Measurements from ENCODE around the gene PCTP.

Gene PCTP

GRCh38 chr17:55728361-55728760 lies 22.5 kb upstream of the PCTP start:
- no peak for DNase-seq

GRCh38 chr17:55728833-55729232 lies 22.0 kb upstream of the PCTP start:
- DNase-seq, result no peak

GRCh38 chr17:55729484-55729883 lies 21.4 kb upstream of the PCTP start:
- DNase-seq, result no peak

GRCh38 chr17:55730380-55730779 lies 20.5 kb upstream of the PCTP start:
- no peak for DNase-seq

- DNase-seq, result no peak
Observed at GRCh38 chr17:55730808-55731207, 20.0 kb upstream of the PCTP start.

- no peak for DNase-seq
Observed at GRCh38 chr17:55731586-55732250, 19.1 kb upstream of the PCTP start.

- no peak for DNase-seq
Observed at GRCh38 chr17:55734128-55734781, 16.6 kb upstream of the PCTP start.

DNA sequence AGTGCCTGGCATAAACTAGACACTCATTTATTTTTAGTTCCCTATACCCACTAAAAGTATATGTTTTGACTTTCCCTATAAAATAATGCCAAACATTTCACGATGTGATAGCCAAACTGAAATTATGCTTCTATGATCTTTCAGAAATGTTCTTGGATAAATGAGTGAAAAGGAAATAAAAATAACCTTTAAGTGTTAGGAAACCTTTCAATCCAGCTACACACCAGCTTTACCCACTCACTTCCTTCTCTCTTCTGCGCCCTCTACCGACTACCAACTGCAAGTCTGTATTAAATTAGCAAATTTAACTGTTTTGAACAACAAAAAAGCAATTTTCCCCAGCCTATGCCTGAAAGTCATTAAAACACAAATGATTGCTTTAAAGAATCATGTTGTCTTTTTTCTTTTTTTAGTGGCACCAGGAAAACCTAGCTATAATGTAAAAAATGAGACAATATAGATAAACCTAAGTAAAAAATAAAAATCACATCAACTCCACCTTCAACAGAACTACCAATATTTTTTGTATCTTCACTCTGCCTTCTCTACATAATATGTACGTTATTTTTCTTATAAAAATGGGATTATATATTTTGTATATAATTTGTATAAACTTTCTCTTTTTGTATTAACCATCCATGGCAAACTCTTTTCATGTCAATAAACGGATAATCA lies 15.0 kb upstream of the PCTP start:
- DNase-seq, result peak in 1 of 2 experiments; percentile 30

DNA sequence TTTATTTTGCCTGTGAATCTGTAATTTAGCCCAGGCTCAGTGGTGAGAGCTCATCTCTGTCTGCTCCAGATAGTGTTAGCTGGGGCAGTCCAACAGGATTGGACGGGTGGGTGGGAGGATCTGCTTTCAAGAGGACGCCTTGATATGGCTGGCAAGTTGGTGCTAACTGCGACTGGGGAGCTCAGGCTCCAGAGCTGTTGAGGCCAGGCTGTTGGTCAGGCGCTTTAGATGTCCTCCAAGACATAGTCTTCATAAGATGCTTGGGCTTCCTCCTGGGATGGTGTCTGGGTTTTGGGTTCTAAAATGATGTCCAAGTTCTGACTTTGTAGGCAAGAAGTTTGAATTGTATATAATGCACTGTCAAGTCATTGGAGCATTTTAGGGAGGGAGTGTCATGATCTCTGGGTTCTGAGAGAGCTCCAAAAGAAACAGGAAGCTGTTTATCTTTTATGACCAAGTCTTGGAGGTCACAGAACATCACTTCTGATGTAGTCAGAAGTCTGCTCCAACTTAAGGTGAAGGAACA lies 12.8 kb upstream of the PCTP start:
- DNase-seq, result no peak

GRCh38 chr17:55740511-55741355 lies 10.1 kb upstream of the PCTP start:
- no peak for DNase-seq

GRCh38 chr17:55741356-55741700 lies 9.5 kb upstream of the PCTP start:
- no peak for DNase-seq

- no peak for DNase-seq
Observed at GRCh38 chr17:55742272-55743102, 8.4 kb upstream of the PCTP start.

GRCh38 chr17:55743103-55743679 lies 7.7 kb upstream of the PCTP start:
- peak in 1 of 2 experiments; percentile 4 for DNase-seq

DNA sequence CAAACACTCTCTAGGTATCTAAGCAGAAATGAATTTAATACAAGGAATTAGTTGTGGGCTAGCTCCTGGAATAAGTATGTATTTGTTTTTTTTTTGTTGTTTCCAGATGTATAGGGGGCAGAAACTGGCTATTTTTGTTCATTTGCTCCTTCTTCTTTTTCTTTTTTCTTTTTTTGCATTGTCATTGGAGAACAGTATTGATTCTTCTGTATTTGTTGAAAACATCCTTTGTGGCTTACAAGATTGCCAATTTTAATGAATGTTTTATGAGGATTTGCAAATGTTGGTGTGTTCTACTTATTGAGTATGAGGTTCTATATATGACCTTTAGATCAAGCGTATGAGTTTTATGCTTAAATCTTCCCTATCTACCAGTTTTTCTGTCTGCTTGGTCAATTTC lies 5.6 kb upstream of the PCTP start:
- no peak for DNase-seq

DNA sequence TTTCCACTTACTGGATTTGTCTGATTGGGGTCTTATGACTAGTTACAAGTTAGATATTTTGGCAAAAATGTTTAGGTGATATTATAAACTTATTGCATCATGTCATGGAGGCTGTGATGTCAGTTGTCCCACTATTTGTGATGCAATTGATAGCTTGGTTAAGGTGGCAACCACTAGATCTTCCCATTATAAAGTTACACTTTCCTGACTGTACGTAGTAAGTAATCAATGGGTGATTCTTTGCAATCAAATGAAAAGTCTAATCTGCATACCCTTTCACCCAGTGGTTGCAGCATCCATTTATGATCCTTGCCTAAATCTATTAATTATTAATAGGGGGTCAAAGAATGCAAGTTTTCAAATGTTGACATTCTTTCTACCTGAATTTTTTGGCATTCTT lies 4.4 kb upstream of the PCTP start:
- DNase-seq, result no peak

DNA sequence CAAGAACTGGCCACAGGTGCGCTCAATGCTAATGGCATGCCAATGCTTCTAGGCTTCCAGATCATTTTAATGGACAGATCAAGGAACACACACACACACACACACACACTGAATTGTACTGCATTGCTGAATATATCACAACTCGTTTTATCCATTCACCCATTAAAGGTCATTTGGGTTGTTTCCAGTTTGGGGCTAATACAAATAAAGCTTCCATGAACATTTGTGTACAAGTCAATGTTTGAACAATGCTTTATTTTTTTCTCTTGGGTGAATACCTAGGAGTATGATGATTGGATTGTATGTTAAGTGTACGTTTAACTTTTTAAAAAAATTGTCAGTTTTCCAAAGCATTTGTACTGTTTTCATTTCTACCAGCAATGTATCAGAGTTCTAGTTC lies 3.6 kb upstream of the PCTP start:
- no peak for DNase-seq

DNA sequence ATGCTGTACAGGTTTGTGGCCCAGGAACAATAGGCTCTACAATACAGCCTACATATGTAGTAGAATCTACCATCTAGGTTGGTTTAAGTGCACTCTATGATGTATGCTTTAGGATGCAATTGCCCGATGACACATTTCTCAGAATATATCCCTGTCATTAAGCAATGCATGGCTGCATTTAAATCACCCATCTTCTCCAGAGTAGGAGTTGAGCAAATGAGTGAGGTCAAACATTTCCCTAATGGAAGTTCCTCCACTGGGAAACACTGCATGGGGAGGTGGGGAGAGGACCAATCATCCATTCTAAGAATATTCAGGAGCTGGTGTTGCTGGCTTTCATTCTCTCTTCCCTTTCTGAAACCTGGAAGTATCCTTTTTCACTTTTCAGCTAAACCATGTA lies 2.0 kb upstream of the PCTP start:
- DNase-seq, result no peak

DNA sequence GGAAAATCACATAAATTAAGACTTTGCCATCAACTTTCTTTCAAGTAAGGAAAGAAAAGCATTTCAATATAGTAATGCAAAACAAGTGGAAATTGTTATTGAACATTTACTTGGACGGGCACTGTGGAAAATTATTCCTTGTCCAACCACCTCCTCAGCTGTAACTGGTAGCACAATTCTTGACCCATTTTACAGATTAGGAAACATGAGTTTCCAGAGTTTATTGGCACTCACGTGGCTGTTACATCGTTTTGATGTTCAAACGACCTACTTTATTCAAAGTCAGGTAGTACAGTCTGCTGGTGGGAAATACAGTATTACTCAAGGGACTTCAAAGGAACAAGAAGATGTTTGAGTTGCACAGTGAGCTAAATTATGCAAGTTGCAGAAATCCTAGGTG lies 866 bp upstream of the PCTP start:
- no peak for DNase-seq

DNA sequence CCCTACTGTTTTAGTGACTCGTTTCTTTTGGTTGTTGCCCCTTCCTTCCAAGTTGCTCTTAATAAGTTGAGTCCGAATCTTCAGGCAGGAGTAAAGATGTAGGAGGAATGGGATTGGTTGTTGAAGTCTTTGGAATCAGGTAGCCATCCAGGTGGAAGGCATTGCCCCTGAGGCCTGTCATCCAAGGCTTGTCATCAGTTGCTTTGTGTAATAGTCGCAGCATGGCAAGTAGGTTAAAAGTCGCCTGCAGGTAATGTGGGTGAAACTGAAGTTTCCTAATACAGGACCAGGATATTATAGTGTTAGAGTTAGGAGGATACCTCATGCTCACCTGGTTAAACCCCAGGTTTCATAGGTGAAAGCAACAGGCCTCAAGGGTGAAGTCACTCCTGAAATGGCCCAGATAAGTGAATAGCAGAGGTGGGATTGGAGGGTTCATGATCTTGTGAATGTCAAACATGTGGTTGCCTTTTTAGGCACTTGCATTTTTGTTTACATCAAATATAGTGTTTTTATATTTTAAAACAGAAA lies 934 bp downstream of the PCTP start:
- DNase-seq, result no peak

GRCh38 chr17:55756689-55757088 lies 5.8 kb downstream of the PCTP start:
- no peak for DNase-seq

DNA sequence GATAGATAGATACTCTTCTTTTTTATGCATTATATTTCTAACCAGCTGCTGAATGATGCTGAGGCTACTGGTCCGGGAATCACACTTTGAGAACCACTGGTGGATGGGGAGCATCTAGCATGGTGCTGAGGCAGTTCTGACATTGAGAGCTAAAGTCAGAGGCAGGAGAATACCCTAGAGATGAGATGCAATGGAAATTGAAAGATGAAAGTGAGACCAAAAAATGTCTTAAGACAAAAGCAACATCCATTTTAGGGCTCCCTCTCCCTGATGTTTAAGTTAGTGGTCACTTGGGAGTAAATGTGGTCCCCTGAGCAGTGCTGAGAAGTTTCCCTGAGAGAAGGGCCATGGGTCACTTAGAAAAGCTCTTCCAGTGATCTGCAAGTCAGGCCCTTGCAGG lies 6.8 kb downstream of the PCTP start:
- no peak for DNase-seq

- no peak for DNase-seq
Observed at GRCh38 chr17:55758171-55758570, 7.3 kb downstream of the PCTP start.

Data from SW 1271 (cell line).